Panc1 (cell line): ENCODE results near the gene ACACA. TPM values are rescaled to one million over a fixed set of nuclear protein-coding genes. Genes with fewer than 3 reads are reported as not detected.

Source experiments
- ATAC-seq: fragments of 200-7000 bp; cut with Tn5 transposase; 2 replicates; pipeline ENCODE4 v1.9.1; 2020; ENCODE audit warnings: mild to moderate bottlenecking, moderate library complexity
- BruUV-seq: library from RNA; stranded (reverse); fragments of 400-500 nt; replicated peaks from 2 replicates; lab custom pipeline; 2021; lab: Mats Ljungman, UMichigan
- CTCF ChIA-PET: fragments of 300-600 bp; sonication (Branson Sonifier 250); formaldehyde crosslinking; loops from one replicate; lab custom pipeline; 2022; ENCODE audit warnings: antibody characterized with exemption; lab: Charles Lee
- POLR2A ChIA-PET: fragments of 300-600 bp; sonication (Branson Sonifier 250); formaldehyde crosslinking; loops from one replicate; lab custom pipeline; 2022; ENCODE audit warnings: antibody characterized with exemption; lab: Charles Lee
- DNase-seq: peaks from one replicate; pipeline ENCODE4 v3.0.0-alpha.2; 2010; ENCODE audit warnings: low read depth, low spot score
- H3K27ac ChIP-seq: 2 replicates; pipeline ENCODE4 v1.5.1; 2011; ENCODE audit warnings: mild to moderate bottlenecking, low read length, inconsistent platforms
- H3K27me3 ChIP-seq: fragments of 200-500 bp; sonication (Bioruptor generic); 2 replicates; pipeline ENCODE4 v1.6.0; 2014; ENCODE audit warnings: low read length, inconsistent platforms; ENCODE audit not compliant: control insufficient read depth, insufficient read depth
- H3K36me3 ChIP-seq: fragments of 200-500 bp; sonication (Bioruptor generic); 2 replicates; pipeline ENCODE4 v1.5.1; 2014; ENCODE audit warnings: inconsistent platforms, mild to moderate bottlenecking, low read length, moderate library complexity; ENCODE audit not compliant: control insufficient read depth, insufficient read depth
- H3K4me1 ChIP-seq: 2 replicates; pipeline ENCODE4 v1.5.1; 2011; ENCODE audit warnings: inconsistent platforms, mild to moderate bottlenecking, low read length, moderate library complexity; ENCODE audit not compliant: control insufficient read depth, insufficient read depth
- H3K4me3 ChIP-seq, 2 experiments: 2 replicates each; pipeline ENCODE4 v1.5.1; 2011 to 2012; ENCODE audit warnings: low read depth in 2 of 2, low read length in 2 of 2, mild to moderate bottlenecking in 2 of 2, inconsistent platforms in 1 of 2, moderate library complexity in 1 of 2
- H3K9me3 ChIP-seq: fragments of 200-500 bp; sonication (Bioruptor generic); 2 replicates; pipeline ENCODE4 v1.5.1; 2014; ENCODE audit warnings: low read depth, mild to moderate bottlenecking, inconsistent platforms, low read length, moderate library complexity; ENCODE audit not compliant: control insufficient read depth, insufficient read depth
- POLR2AphosphoS5 ChIP-seq: IDR thresholded peaks from 2 replicates; pipeline ENCODE4 v1.6.1; 2012; ENCODE audit warnings: mild to moderate bottlenecking, low read depth, low read length, moderate library complexity
- REST ChIP-seq, 2 experiments: IDR thresholded peaks; 2 replicates each; pipeline ENCODE4 v1.6.1; 2011 to 2012; ENCODE audit warnings: low read depth in 2 of 2, control low read depth in 1 of 2, low read length in 1 of 2, mild to moderate bottlenecking in 1 of 2, moderate library complexity in 1 of 2; ENCODE audit not compliant: insufficient read depth in 1 of 2
- SIN3A ChIP-seq: IDR thresholded peaks from 2 replicates; pipeline ENCODE4 v1.6.1; 2012; ENCODE audit warnings: low read depth, mild to moderate bottlenecking, low read length, moderate library complexity, borderline replicate concordance; ENCODE audit not compliant: insufficient read depth
- TCF7L2 ChIP-seq: IDR thresholded peaks from 2 replicates; pipeline ENCODE4 v1.6.1; 2011; ENCODE audit warnings: mild to moderate bottlenecking, low read depth, low read length, inconsistent platforms
- in situ Hi-C: cut with HindIII; loops from 2 replicates; pipeline ENCODE4 v1.10.0; 2016; ENCODE audit warnings: low sequenced_read_pairs, low pct_unique_long_range_greater_than_20kb
- intact Hi-C: fragments of 100-400 bp; cut with micrococcal nuclease; formaldehyde crosslinking; loops from one replicate; pipeline ENCODE4 v1.10.0; 2022; ENCODE audit not compliant: unreplicated experiment
- total RNA-seq: library from RNA; stranded (reverse); gene quantifications from one replicate; pipeline ENCODE4 v1.2.1, GENCODE V29; 2021; ENCODE audit not compliant: unreplicated experiment
- TF ChIP-seq, protein P1 (sequence below): fragments of 450-650 bp; IDR thresholded peaks from 2 replicates; pipeline ENCODE4 v1.5.1; 2017; ENCODE audit warnings: mild to moderate bottlenecking

Gene ACACA
- total RNA-seq, 1 experiment from 2014 or later, result 131 TPM

GRCh38 chr17:37137070-37137610, 269.5 kb downstream of the ACACA start:
- CTCF ChIA-PET, result no interaction called here
- peaks cover 3% of the 10 kb centered on the region; the same call in 1 of the 2 replicates for H3K36me3 ChIP-seq

DNA sequence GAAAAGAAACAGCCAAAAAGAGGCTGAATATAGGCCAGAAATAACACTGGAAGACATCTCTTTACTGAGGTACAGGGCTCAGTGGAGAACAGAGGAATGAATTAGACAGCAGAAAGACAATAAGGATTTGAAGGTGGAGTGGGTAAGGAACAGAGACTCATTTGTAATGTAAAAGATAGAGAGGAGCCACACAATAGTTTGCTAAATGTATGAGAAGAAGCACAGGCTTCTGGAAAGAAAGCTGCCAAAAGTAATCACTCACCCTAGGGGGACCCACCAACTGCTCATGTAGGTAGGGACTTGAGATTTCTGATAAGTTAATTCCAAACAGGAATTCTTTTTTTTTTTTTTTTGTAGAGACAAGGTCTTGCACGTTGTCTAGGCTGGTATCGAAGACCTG, 271.1 kb downstream of the ACACA start:
- in situ Hi-C loops, result no loop called here
- POLR2A ChIA-PET, result no interaction called here
- Histone ChIP-seq H3K4me1 (no peaks in the 10 kb centered on the region), H3K27ac (no peak overlapping the region), H3K27me3 (no peaks in the 10 kb centered on the region), H3K36me3 (peaks cover 3% of the 10 kb centered on the region; the same call in 1 of the 2 replicates), H3K4me3 (no peak overlapping the region), H3K9me3 (no peaks in the 10 kb centered on the region)
- intact Hi-C loops, result no loop called here
- no TSS peak for BruUV-seq
- no peak for TF ChIP-seq TCF7L2
- no peak for TF ChIP-seq POLR2AphosphoS5
- DNase-seq (no peak), ATAC-seq (no peak)
- CTCF ChIA-PET, result no interaction called here

More at GRCh38 chr17:37137070-37137610, 269.5 kb downstream of the ACACA start:
- Histone ChIP-seq H3K4me1 (no peaks in the 10 kb centered on the region), H3K27me3 (no peaks in the 10 kb centered on the region), H3K4me3 (no peak overlapping the region), H3K9me3 (no peaks in the 10 kb centered on the region), H3K27ac (no peak overlapping the region)
- intact Hi-C loops, result no loop called here
- no TSS peak for BruUV-seq
- TF ChIP-seq, protein P1, sequence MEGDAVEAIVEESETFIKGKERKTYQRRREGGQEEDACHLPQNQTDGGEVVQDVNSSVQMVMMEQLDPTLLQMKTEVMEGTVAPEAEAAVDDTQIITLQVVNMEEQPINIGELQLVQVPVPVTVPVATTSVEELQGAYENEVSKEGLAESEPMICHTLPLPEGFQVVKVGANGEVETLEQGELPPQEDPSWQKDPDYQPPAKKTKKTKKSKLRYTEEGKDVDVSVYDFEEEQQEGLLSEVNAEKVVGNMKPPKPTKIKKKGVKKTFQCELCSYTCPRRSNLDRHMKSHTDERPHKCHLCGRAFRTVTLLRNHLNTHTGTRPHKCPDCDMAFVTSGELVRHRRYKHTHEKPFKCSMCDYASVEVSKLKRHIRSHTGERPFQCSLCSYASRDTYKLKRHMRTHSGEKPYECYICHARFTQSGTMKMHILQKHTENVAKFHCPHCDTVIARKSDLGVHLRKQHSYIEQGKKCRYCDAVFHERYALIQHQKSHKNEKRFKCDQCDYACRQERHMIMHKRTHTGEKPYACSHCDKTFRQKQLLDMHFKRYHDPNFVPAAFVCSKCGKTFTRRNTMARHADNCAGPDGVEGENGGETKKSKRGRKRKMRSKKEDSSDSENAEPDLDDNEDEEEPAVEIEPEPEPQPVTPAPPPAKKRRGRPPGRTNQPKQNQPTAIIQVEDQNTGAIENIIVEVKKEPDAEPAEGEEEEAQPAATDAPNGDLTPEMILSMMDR, result no peak
- TF ChIP-seq SIN3A (no peak), REST (IDR thresholded peaks at IDR 0.05; ENCODE audit: insufficient read depth in 1 of 2, low read depth in 2 of 2, low read length in 1 of 2) (no peak)
- ATAC-seq, result no peak
- in situ Hi-C loops, result no loop called here
- no peak for DNase-seq
- POLR2A ChIA-PET, result no interaction called here

- no peak for ATAC-seq
- no peaks in the 10 kb centered on the region for H3K9me3 ChIP-seq
- no peak overlapping the region for H3K4me3 ChIP-seq
- no peaks in the 10 kb centered on the region for H3K4me1 ChIP-seq
- no peak overlapping the region for H3K27ac ChIP-seq
- DNase-seq, result no peak
- POLR2A ChIA-PET, result interaction anchor here (0.6 kb wide), 1 partner anchor 77 kb away, joined by 14 read pairs; no protein-coding TSS in a partner anchor
- TF ChIP-seq REST (IDR thresholded peaks at IDR 0.05; ENCODE audit: insufficient read depth in 1 of 2, low read depth in 2 of 2, low read length in 1 of 2) (no peak), POLR2AphosphoS5 (no peak), SIN3A (no peak), TCF7L2 (no peak)
- TF ChIP-seq, protein P1, result no peak
- peaks cover 4% of the 10 kb centered on the region; the same call in 1 of the 2 replicates for H3K36me3 ChIP-seq
- no peaks in the 10 kb centered on the region for H3K27me3 ChIP-seq
- in situ Hi-C loops (no loop called here), intact Hi-C loops (no loop called here)
- CTCF ChIA-PET, result no interaction called here
- BruUV-seq, result no TSS peak
Observed at GRCh38 chr17:37134050-37134449, 272.6 kb downstream of the ACACA start.
